Measurements from ENCODE around the gene TOR2A.
"Not testable (repeated sequence)": the region's sequence is repeated elsewhere in the genome, so short reads cannot be mapped to it uniquely, and the experiment has no call there.

The TOR2A gene

GRCh38 chr9:127761491-127761956, 26.4 kb upstream of the TOR2A start:
- no peak for TF ChIP-seq CTCF (conservative IDR thresholded peaks at IDR 0.05; ENCODE audit: control insufficient read depth, insufficient read depth, low read depth, low read length)
- no peak overlapping the region for H3K4me3 ChIP-seq (ENCODE audit: control insufficient read depth, low read depth, low read length)
- DNase-seq (ENCODE audit: low read depth): no peak

- TF ChIP-seq CTCF (conservative IDR thresholded peaks at IDR 0.05; ENCODE audit: control insufficient read depth, insufficient read depth, low read depth, low read length): no peak
- no peak for DNase-seq (ENCODE audit: low read depth)
Observed at GRCh38 chr9:127761061-127761460, 26.0 kb upstream of the TOR2A start.

GRCh38 chr9:127758843-127759242, 23.7 kb upstream of the TOR2A start:
- no peak for DNase-seq (ENCODE audit: low read depth)
- H3K4me3 ChIP-seq (ENCODE audit: control insufficient read depth, low read depth, low read length): no peak overlapping the region
- no peak for TF ChIP-seq CTCF (conservative IDR thresholded peaks at IDR 0.05; ENCODE audit: control insufficient read depth, insufficient read depth, low read depth, low read length)

More at GRCh38 chr9:127761061-127761460, 26.0 kb upstream of the TOR2A start:
- no peak overlapping the region for H3K4me3 ChIP-seq (ENCODE audit: control insufficient read depth, low read depth, low read length)

GRCh38 chr9:127756776-127757175, 21.7 kb upstream of the TOR2A start:
- H3K4me3 ChIP-seq (ENCODE audit: control insufficient read depth, low read depth, low read length); DNase-seq (ENCODE audit: low read depth): not testable (repeated sequence)

GRCh38 chr9:127756233-127756632, 21.1 kb upstream of the TOR2A start:
- no peak for DNase-seq (ENCODE audit: low read depth)
- TF ChIP-seq CTCF (conservative IDR thresholded peaks at IDR 0.05; ENCODE audit: control insufficient read depth, insufficient read depth, low read depth, low read length): no peak

GRCh38 chr9:127755061-127756060, 20.3 kb upstream of the TOR2A start:
- no peak for DNase-seq (ENCODE audit: low read depth)
- TF ChIP-seq CTCF (conservative IDR thresholded peaks at IDR 0.05; ENCODE audit: control insufficient read depth, insufficient read depth, low read depth, low read length): no peak
- H3K4me3 ChIP-seq (ENCODE audit: control insufficient read depth, low read depth, low read length): no peak overlapping the region

More at GRCh38 chr9:127756233-127756632, 21.1 kb upstream of the TOR2A start:
- no peak overlapping the region for H3K4me3 ChIP-seq (ENCODE audit: control insufficient read depth, low read depth, low read length)
